Measurements from ENCODE around the gene TASP1. TPM values are rescaled to one million over a fixed set of nuclear protein-coding genes. Genes with fewer than 3 reads are reported as not detected.

TASP1 gene
- total RNA-seq, 2 experiments from 2014 or later: 10.7 to 11.3 TPM

DNA sequence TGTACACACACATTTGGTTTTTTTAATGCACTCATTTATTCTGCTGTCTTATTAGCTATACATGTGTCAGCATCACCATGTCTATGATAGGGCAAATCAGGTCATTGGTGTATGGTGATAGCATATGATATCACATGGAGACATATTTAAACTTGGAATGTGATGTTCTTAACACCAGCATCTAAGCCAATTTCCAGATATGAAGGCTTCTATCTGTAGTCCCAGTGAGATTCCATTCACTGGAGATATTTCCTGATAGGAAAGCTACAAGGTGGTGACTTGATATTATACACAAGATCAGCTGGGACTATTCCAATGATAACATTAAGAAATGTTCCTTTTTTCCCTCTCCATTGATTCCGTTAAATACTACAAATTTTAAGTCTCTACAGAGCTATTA lies 89.3 kb downstream of the TASP1 start:
- no peaks in the 10 kb centered on the region for H3K9me3 ChIP-seq (ENCODE audit: control insufficient read depth in 1 of 2, insufficient read depth in 1 of 2, low read length in 2 of 2)
- H3K27me3 ChIP-seq (ENCODE audit: control insufficient read depth in 1 of 2, insufficient read depth in 2 of 2, low read length in 2 of 2): no peaks in the 10 kb centered on the region
- Mint-ChIP-seq H3K27ac (no peak overlapping the region), H3K27me3 (no peaks in the 10 kb centered on the region), H3K36me3 (ENCODE audit: low read depth) (peaks cover 18% of the 10 kb centered on the region), H3K9me3 (no peaks in the 10 kb centered on the region), H3K4me3 (no peak overlapping the region), H3K4me1 (ENCODE audit: low read depth) (no peaks in the 10 kb centered on the region)
- ChIA-PET CTCF (no interaction called here), POLR2A (no interaction called here)
- intact Hi-C loops (cut with DNase I, micrococcal nuclease): no loop called here
- ATAC-seq (ENCODE audit: poor library complexity): no peak
- H3K4me3 ChIP-seq (ENCODE audit: low read length): no peak overlapping the region
- no peaks in the 10 kb centered on the region for H3K4me1 ChIP-seq (ENCODE audit: insufficient read depth, low read length)
- DNase-seq: no peak
- TF ChIP-seq, protein P1, sequence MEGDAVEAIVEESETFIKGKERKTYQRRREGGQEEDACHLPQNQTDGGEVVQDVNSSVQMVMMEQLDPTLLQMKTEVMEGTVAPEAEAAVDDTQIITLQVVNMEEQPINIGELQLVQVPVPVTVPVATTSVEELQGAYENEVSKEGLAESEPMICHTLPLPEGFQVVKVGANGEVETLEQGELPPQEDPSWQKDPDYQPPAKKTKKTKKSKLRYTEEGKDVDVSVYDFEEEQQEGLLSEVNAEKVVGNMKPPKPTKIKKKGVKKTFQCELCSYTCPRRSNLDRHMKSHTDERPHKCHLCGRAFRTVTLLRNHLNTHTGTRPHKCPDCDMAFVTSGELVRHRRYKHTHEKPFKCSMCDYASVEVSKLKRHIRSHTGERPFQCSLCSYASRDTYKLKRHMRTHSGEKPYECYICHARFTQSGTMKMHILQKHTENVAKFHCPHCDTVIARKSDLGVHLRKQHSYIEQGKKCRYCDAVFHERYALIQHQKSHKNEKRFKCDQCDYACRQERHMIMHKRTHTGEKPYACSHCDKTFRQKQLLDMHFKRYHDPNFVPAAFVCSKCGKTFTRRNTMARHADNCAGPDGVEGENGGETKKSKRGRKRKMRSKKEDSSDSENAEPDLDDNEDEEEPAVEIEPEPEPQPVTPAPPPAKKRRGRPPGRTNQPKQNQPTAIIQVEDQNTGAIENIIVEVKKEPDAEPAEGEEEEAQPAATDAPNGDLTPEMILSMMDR (IDR thresholded peaks at IDR 0.05): no peak
- H3K27ac ChIP-seq (ENCODE audit: low read depth in 1 of 2, low read length in 2 of 2): no peak overlapping the region
- no peaks in the 10 kb centered on the region for H3K36me3 ChIP-seq (ENCODE audit: insufficient read depth, low read length)

GRCh38 chr20:13546497-13547131 lies 92.1 kb downstream of the TASP1 start:
- CTCF ChIA-PET: interaction anchor here (0.8 to 1.9 kb wide), 14 partner anchors 10 to 432 kb away, joined by 3 to 7 read pairs (median 4); no protein-coding TSS in a partner anchor
- Histone ChIP-seq H3K36me3 (ENCODE audit: insufficient read depth, low read length) (no peaks in the 10 kb centered on the region), H3K27me3 (ENCODE audit: control insufficient read depth in 1 of 2, insufficient read depth in 2 of 2, low read length in 2 of 2) (no peaks in the 10 kb centered on the region), H3K27ac (ENCODE audit: low read depth in 1 of 2, low read length in 2 of 2) (no peak overlapping the region), H3K4me3 (ENCODE audit: low read length) (no peak overlapping the region), H3K9me3 (ENCODE audit: control insufficient read depth in 1 of 2, insufficient read depth in 1 of 2, low read length in 2 of 2) (no peaks in the 10 kb centered on the region), H3K4me1 (ENCODE audit: insufficient read depth, low read length) (no peaks in the 10 kb centered on the region)
- intact Hi-C loops (cut with DNase I, micrococcal nuclease): loop anchor here (1.0 to 2.0 kb wide), 3 partner anchors 427 to 622 kb away; no protein-coding TSS in a partner anchor
- H3K27me3 Mint-ChIP-seq: no peaks in the 10 kb centered on the region
- ATAC-seq (ENCODE audit: poor library complexity): no peak
- no peaks in the 10 kb centered on the region for H3K4me1 Mint-ChIP-seq (ENCODE audit: low read depth)
- peak; percentile 36 to 73 (median 52) for DNase-seq
- no peaks in the 10 kb centered on the region for H3K9me3 Mint-ChIP-seq
- H3K4me3 Mint-ChIP-seq: no peak overlapping the region
- H3K36me3 Mint-ChIP-seq (ENCODE audit: low read depth): peaks cover 6% of the 10 kb centered on the region
- TF ChIP-seq, protein P1 (IDR thresholded peaks at IDR 0.05): peak; percentile 84
- no peak overlapping the region for H3K27ac Mint-ChIP-seq
- POLR2A ChIA-PET: interaction anchor here (0.6 kb wide), 1 partner anchor 426 kb away, joined by 3 read pairs; no protein-coding TSS in a partner anchor

DNA sequence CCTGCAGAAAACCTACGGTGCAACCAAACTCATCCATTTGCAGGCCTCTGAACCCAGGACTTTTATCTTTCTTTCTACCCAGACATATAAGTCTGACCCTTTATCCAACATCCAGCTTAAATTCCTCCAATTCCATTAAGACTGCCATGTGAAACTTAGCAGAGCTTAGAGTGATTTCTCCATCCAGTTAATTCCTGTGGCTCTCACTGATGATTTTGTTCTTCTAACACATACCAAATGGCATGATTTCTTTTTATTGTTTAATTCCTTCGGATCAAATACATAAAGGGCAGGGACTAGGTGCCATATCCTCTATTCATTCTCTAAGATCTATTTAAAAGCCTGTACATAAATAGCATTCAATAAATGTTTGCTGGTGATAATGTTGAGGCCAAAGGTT lies 92.9 kb downstream of the TASP1 start:
- intact Hi-C loops (cut with DNase I, micrococcal nuclease): loop anchor here (1.0 to 2.0 kb wide), 3 partner anchors 426 to 621 kb away; no protein-coding TSS in a partner anchor
- Histone ChIP-seq H3K9me3 (ENCODE audit: control insufficient read depth in 1 of 2, insufficient read depth in 1 of 2, low read length in 2 of 2) (no peaks in the 10 kb centered on the region), H3K4me3 (ENCODE audit: low read length) (no peak overlapping the region), H3K36me3 (ENCODE audit: insufficient read depth, low read length) (no peaks in the 10 kb centered on the region), H3K4me1 (ENCODE audit: insufficient read depth, low read length) (no peaks in the 10 kb centered on the region), H3K27me3 (ENCODE audit: control insufficient read depth in 1 of 2, insufficient read depth in 2 of 2, low read length in 2 of 2) (no peaks in the 10 kb centered on the region), H3K27ac (ENCODE audit: low read depth in 1 of 2, low read length in 2 of 2) (no peak overlapping the region)
- TF ChIP-seq, protein P1 (IDR thresholded peaks at IDR 0.05): no peak
- ChIA-PET CTCF (interaction anchor here (1.1 to 1.9 kb wide), 7 partner anchors 13 to 426 kb away, joined by 3 to 7 read pairs (median 5); no protein-coding TSS in a partner anchor), POLR2A (interaction anchor here (0.6 kb wide), 1 partner anchor 426 kb away, joined by 3 read pairs; no protein-coding TSS in a partner anchor)
- Mint-ChIP-seq H3K36me3 (ENCODE audit: low read depth) (peaks cover 6% of the 10 kb centered on the region), H3K4me1 (ENCODE audit: low read depth) (no peaks in the 10 kb centered on the region), H3K4me3 (no peak overlapping the region), H3K9me3 (no peaks in the 10 kb centered on the region), H3K27ac (no peak overlapping the region), H3K27me3 (no peaks in the 10 kb centered on the region)
- no peak for DNase-seq
- no peak for ATAC-seq (ENCODE audit: poor library complexity)
